Neural crest cell (in vitro differentiated cells): Measurements from ENCODE around the gene TENT4B. TPM values are rescaled to one million over a fixed set of nuclear protein-coding genes. Genes with fewer than 3 reads are reported as not detected.

Experiments used
- DNase-seq: peaks from one replicate; pipeline ENCODE4 v3.0.0; 2021; ENCODE audit warnings: low read depth, mixed read lengths, low spot score
- H3K27ac Mint-ChIP-seq: one replicate; pipeline ENCODE4 v1.8.0; 2021; ENCODE audit warnings: mild to moderate bottlenecking, mixed read lengths; ENCODE audit not compliant: unreplicated experiment
- H3K27me3 Mint-ChIP-seq: 2 replicates; pipeline ENCODE4 v1.8.0; 2021; ENCODE audit warnings: low read depth, mild to moderate bottlenecking, mixed read lengths
- H3K36me3 Mint-ChIP-seq: 2 replicates; pipeline ENCODE4 v1.8.0; 2021; ENCODE audit warnings: low read depth, mild to moderate bottlenecking, mixed read lengths
- H3K4me1 Mint-ChIP-seq: 2 replicates; pipeline ENCODE4 v1.8.0; 2021; ENCODE audit warnings: mixed read lengths
- H3K4me3 Mint-ChIP-seq: one replicate; pipeline ENCODE4 v1.8.0; 2021; ENCODE audit warnings: mild to moderate bottlenecking, mixed read lengths
- H3K9me3 Mint-ChIP-seq: 2 replicates; pipeline ENCODE4 v1.8.0; 2021; ENCODE audit warnings: mixed read lengths
- CTCF ChIP-seq: fragments of 200-600 bp; sonication (generic); conservative IDR thresholded peaks from 2 replicates; pipeline ENCODE4 v1.5.0; 2021; ENCODE audit warnings: antibody characterized with exemption, mild to moderate bottlenecking
- total RNA-seq: library from RNA; stranded (reverse); gene quantifications from 2 replicates; pipeline ENCODE4 v1.2.1, GENCODE V29; 2021

TENT4B gene
- total RNA-seq, 1 donor from 2014 or later = 12.5 TPM

GRCh38 chr16:50151322-50151721, 1.8 kb upstream of the TENT4B start:
- Mint-ChIP-seq H3K4me3 (peak overlapping the region; percentile 90), H3K9me3 (no peaks in the 10 kb centered on the region), H3K27ac (no peak overlapping the region), H3K36me3 (no peaks in the 10 kb centered on the region), H3K27me3 (no peaks in the 10 kb centered on the region), H3K4me1 (peaks cover 28% of the 10 kb centered on the region)
- TF ChIP-seq CTCF = no peak
- no peak for DNase-seq

- peaks cover 28% of the 10 kb centered on the region for H3K4me1 Mint-ChIP-seq
- H3K4me3 Mint-ChIP-seq = peak overlapping the region; percentile 90
- H3K27me3 Mint-ChIP-seq = no peaks in the 10 kb centered on the region
- no peak for DNase-seq
- H3K9me3 Mint-ChIP-seq = no peaks in the 10 kb centered on the region
- no peak overlapping the region for H3K27ac Mint-ChIP-seq
- H3K36me3 Mint-ChIP-seq = no peaks in the 10 kb centered on the region
- TF ChIP-seq CTCF = no peak
These were observed 1.4 kb upstream of the TENT4B start for GRCh38 chr16:50151756-50152155.

- Mint-ChIP-seq H3K4me1 (peaks cover 33% of the 10 kb centered on the region), H3K27ac (peak overlapping the region; percentile 83), H3K36me3 (no peaks in the 10 kb centered on the region), H3K4me3 (peak overlapping the region; percentile 90), H3K9me3 (no peaks in the 10 kb centered on the region), H3K27me3 (no peaks in the 10 kb centered on the region)
- DNase-seq = no peak
- TF ChIP-seq CTCF = no peak
These were observed 727 bp upstream of the TENT4B start for GRCh38 chr16:50152351-50152806.

- Mint-ChIP-seq H3K4me3 (peak overlapping the region; percentile 95), H3K27ac (no peak overlapping the region), H3K27me3 (no peaks in the 10 kb centered on the region), H3K36me3 (no peaks in the 10 kb centered on the region), H3K4me1 (peaks cover 37% of the 10 kb centered on the region), H3K9me3 (no peaks in the 10 kb centered on the region)
- DNase-seq = peak; percentile 20
- no peak for TF ChIP-seq CTCF
These were observed 702 bp downstream of the TENT4B start for GRCh38 chr16:50153596-50154419.

- Mint-ChIP-seq H3K27ac (no peak overlapping the region), H3K4me1 (peaks cover 38% of the 10 kb centered on the region), H3K4me3 (peak overlapping the region; percentile 95), H3K9me3 (no peaks in the 10 kb centered on the region), H3K36me3 (no peaks in the 10 kb centered on the region), H3K27me3 (no peaks in the 10 kb centered on the region)
- TF ChIP-seq CTCF = no peak
- no peak for DNase-seq
These were observed 1.4 kb downstream of the TENT4B start for GRCh38 chr16:50154420-50154950.
